ENCODE measurements around the gene CORO7.

DNA sequence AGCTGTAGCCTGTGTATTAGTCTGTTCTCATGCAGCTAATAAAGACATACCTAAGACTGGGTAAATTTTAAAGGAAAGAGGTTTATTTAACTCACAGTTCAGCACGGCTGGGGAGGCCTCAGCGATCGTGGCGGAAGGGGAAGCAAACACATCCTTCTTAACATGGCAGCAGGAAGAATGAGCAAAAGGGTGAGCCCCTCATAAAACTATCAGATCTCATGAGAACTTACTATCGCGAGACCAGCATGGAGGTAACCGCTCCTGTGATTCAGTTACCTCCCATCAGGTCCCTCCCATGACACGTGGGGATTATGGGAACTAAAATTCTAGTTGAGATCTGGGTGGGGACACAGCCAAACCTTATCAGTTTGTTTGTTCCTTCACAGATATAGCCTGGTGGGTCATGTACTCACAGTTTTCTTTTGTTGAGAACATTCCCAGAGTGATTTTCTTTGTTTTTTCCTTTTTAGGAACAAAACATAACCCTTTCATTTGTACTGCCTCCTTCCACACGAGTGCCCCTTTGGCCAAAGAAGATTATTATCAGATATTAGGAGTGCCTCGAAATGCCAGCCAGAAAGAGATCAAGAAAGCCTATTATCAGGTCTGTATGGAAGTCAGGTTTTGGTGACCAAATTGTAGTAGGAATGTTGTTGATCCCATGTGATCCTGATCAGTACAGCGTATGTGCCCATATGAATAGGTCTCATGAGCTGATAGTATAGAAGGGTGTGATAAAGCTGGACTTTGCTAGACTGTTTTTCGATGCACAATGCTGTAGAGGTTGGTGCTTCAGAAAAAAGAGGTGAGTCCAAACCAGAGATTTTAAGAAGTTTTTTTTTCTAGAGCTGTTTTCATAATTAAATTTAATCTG, 17.8 kb upstream of the CORO7 start:
- TF ChIP-seq, protein P1, sequence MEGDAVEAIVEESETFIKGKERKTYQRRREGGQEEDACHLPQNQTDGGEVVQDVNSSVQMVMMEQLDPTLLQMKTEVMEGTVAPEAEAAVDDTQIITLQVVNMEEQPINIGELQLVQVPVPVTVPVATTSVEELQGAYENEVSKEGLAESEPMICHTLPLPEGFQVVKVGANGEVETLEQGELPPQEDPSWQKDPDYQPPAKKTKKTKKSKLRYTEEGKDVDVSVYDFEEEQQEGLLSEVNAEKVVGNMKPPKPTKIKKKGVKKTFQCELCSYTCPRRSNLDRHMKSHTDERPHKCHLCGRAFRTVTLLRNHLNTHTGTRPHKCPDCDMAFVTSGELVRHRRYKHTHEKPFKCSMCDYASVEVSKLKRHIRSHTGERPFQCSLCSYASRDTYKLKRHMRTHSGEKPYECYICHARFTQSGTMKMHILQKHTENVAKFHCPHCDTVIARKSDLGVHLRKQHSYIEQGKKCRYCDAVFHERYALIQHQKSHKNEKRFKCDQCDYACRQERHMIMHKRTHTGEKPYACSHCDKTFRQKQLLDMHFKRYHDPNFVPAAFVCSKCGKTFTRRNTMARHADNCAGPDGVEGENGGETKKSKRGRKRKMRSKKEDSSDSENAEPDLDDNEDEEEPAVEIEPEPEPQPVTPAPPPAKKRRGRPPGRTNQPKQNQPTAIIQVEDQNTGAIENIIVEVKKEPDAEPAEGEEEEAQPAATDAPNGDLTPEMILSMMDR (IDR thresholded peaks at IDR 0.05; ENCODE audit: low read depth, low read length, poor library complexity, severe bottlenecking): no peak
- no peak for TF ChIP-seq EZH2phosphoT487 (IDR thresholded peaks at IDR 0.05; ENCODE audit: borderline replicate concordance, low read length)

All from DOHH2 (cell line).